Stimulated activated CD8-positive, alpha-beta memory T cell treated with anti-CD3 and anti-CD28 coated beads, Interleukin-15, amount 100 ng/mL, for 24 hours (primary cell): ENCODE results near the gene GNAZ.

Experiments
- DNase-seq: peaks from one replicate; pipeline ENCODE4 v3.0.0-alpha.2; 2020; ENCODE audit warnings: low read depth

The GNAZ gene

DNA sequence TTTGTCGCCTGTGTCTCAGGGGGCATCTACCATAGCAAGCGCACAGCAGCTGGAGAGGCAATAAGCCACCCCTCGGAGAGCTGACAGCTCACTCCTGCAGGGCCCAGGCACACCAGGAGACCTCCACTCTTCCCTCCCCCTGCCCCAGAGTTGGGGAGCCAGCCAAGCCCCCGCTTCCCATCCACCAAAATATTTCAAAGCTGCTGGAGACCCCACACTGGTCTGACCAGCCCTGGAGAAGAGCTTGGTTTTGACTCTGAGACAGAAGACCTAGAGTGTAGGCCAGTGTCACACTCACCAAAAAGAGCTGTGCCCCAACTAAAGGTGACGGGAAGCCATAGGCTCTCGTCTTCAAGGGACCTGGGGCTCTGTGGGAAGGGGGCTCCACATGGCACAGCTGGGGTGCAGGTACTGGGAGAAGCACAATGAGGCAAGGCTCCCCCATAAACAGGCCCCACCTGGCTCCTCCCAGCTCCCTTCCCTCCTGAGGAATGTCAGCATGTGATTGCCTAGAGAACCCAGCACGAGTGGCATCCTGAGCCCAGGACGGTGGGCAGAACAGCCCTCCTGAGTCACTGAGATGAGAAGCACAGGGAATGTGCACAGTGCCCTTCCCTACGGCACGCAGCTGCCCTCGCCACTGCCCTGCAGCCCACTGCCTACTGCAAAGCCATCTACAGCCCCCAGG lies 5.8 kb upstream of the GNAZ start:
- DNase-seq, result no peak

DNA sequence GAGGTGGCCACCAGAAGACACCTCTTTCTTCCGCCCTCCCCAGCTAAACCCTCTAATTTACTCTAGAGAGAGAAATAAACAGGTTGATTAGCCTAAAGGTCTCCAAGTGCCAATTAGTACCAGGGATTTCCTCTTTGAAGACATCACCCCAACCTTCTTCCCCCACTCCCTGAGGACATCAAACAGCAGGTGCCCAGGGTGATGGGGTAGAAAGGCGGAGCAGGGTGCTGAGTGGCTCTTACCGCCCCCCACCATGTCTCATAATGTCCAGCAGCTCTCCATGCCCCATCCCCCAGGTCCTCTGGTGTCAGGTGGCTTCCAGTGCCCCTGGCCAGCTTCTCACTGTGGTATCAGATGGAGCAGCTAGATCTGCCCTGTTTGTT lies 5.3 kb upstream of the GNAZ start:
- DNase-seq, result no peak

DNA sequence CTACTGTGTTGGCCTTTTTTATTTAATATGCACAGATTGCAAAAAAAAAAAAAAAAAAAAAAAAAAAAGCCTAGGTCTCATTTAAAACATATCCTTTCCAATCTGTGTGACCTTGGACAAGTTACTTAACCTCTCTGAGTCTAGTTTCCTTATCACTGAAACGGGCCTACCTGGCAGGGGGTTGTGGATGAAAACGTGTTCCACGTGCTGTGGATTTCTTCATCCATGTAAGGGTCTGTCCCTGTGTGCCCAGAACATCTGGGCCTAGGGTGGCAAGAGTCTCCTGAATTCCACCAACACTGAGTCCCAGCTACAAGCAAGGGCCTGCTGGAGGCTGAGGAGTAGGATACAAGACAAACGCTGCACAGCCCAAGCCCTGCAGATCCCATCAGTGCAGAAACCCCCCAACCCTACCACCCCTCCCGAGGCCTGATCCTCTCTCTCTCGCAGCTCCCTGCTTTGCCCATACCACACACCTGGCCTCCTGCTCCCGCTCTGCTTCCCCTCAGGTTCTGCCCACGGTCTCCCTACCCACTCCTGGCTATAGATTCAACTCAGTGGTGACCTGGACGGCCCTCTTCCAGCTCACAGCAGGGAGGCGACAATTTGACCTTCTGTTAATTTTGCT lies 4.7 kb upstream of the GNAZ start:
- DNase-seq, result no peak

GRCh38 chr22:23066200-23067022 lies 3.9 kb upstream of the GNAZ start:
- no peak for DNase-seq

GRCh38 chr22:23067023-23067650 lies 3.2 kb upstream of the GNAZ start:
- DNase-seq, result no peak

GRCh38 chr22:23067691-23068090 lies 2.6 kb upstream of the GNAZ start:
- DNase-seq, result no peak

- no peak for DNase-seq
These were observed 2.1 kb upstream of the GNAZ start for GRCh38 chr22:23068096-23068831.

DNA sequence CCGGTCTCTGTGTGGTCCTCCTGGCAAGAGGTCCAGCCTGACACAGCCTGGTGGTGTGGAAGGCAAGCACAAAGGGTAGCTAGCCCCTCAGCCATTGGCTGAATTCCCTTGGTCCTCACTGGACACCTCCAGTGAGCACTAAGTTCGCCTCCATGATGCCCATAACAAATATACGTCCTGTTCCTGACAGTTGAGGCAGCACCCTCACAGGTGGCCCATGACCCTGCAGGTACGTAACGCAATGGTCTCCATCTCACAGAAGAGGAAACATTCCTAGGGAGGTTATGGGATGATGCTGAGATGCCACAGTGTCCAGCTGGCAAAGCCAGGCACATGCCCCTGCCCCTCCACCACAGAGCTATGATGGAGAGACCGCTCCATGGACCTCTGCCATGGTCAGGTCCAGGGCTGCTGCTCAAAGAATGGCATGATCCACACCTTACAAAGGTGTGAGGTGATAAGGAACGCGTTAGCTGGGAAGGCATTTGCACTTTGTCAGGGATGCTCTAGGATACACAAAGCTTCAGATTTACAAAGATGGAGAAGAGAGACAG lies 1.4 kb upstream of the GNAZ start:
- no peak for DNase-seq

- DNase-seq, result peak; percentile 79
These were observed 589 bp upstream of the GNAZ start for GRCh38 chr22:23069502-23070357.

- no peak for DNase-seq
These were observed 1.1 kb downstream of the GNAZ start for GRCh38 chr22:23071230-23072076.

GRCh38 chr22:23072077-23072910 lies 2.0 kb downstream of the GNAZ start:
- no peak for DNase-seq

- no peak for DNase-seq
These were observed 2.7 kb downstream of the GNAZ start for GRCh38 chr22:23072911-23073491.

DNA sequence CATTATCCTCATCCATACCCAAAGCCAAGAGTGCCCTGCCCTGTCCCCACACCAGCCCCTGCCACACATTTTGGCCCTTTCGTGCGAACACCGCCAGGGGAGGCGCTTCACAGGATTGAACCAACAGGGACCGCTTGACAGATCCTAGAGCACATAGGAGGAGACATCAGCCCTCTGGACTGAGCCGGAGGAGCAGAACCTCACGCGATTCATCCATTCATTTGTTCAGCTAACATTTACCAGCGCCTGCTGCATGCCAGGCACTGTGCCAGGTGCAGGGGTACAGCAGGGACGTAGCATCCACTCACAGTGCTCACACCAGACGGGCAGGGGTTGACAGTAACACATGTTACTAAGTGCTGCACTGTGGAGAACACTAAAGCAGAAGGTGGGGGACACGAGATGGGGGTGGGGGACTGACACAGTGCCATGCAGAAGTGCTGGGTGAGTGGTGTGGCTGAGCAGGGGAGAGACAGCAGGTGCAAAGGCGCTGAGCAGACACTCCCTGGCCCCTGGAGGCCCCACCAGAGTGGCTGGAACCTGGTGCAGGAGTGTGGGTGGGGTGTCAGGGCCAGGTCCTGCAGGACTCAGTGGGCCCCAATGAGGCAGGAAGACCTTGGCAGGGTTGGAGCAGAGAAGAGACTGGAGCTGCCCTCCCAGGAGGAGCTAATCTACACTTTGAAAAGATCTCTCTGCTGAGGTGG lies 3.4 kb downstream of the GNAZ start:
- DNase-seq, result no peak

DNA sequence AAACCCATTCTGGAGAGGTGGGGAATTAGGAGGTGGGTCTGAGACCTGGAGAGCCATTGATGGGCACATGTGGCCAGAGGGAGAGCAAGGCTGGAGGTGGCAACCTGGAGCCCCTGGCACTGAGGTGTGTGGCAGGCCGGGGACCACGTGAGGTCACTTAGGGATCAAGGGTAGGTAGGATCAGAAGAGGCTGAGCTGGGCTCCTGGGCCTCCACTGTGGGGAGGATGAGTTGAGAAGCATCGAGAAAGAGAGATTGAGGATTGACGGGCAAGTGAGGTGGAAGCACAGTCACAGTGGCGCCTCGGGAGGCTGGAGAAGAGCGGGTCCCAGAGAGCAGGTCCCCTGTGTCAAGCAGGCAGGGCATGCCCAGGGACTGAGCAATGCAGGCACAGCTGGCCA lies 4.1 kb downstream of the GNAZ start:
- no peak for DNase-seq

- DNase-seq, result no peak
These were observed 4.7 kb downstream of the GNAZ start for GRCh38 chr22:23075050-23075449.

GRCh38 chr22:23075525-23076216 lies 5.4 kb downstream of the GNAZ start:
- DNase-seq, result no peak

GRCh38 chr22:23076896-23077572 lies 6.7 kb downstream of the GNAZ start:
- no peak for DNase-seq
